Astrocyte (in vitro differentiated cells and primary cell): ENCODE measurements around the gene IPCEF1.

Source experiments
- EZH2 ChIP-seq: IDR thresholded peaks from 2 replicates; pipeline ENCODE4 v1.6.1; 2012; ENCODE audit warnings: mild to moderate bottlenecking, low read length, inconsistent platforms; ENCODE audit not compliant: insufficient read depth
- TF ChIP-seq, protein P1 (sequence below): IDR thresholded peaks from 2 replicates; pipeline ENCODE4 v1.5.1; 2011; ENCODE audit warnings: low read depth, mild to moderate bottlenecking, inconsistent platforms, low read length, moderate library complexity; ENCODE audit not compliant: insufficient read depth

DNA sequence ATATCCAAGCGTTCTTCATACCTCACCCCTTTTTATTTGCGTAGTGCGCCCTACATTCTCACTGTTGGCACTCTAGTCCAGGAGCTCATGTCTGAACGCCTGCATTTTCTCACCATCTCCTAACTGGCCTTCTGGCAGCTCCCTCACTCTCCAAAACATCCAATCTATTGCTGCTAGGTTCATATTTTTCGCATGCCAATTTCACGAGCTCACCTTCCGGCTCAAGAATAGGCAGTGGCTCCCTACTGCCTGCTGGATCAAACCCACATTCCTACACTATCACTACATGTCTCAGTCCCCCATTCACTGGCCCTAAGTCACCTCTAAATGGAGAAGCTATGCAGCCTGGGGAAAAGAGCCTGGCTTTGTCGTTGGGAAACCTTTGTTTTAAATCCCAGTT lies 115.0 kb downstream of the IPCEF1 start:
- TF ChIP-seq, protein P1, sequence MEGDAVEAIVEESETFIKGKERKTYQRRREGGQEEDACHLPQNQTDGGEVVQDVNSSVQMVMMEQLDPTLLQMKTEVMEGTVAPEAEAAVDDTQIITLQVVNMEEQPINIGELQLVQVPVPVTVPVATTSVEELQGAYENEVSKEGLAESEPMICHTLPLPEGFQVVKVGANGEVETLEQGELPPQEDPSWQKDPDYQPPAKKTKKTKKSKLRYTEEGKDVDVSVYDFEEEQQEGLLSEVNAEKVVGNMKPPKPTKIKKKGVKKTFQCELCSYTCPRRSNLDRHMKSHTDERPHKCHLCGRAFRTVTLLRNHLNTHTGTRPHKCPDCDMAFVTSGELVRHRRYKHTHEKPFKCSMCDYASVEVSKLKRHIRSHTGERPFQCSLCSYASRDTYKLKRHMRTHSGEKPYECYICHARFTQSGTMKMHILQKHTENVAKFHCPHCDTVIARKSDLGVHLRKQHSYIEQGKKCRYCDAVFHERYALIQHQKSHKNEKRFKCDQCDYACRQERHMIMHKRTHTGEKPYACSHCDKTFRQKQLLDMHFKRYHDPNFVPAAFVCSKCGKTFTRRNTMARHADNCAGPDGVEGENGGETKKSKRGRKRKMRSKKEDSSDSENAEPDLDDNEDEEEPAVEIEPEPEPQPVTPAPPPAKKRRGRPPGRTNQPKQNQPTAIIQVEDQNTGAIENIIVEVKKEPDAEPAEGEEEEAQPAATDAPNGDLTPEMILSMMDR = no peak
- no peak for TF ChIP-seq EZH2
